Esophagus squamous epithelium (tissue), 5 donors: ENCODE data around the gene KIF18B. TPM values are rescaled to one million over a fixed set of nuclear protein-coding genes. Genes with fewer than 3 reads are reported as not detected.
"Not testable (repeated sequence)": the region's sequence is repeated elsewhere in the genome, so short reads cannot be mapped to it uniquely, and the experiment has no call there.

Experiments
- DNase-seq: peaks from one replicate; lab custom pipeline; 2025; lab: John Stamatoyannopoulos, UW
- H3K27ac ChIP-seq, 4 donors: fragments of 200-600 bp; sonication (generic); one replicate each; pipeline ENCODE4 v1.5.1; 2016 to 2019; ENCODE audit warnings: mild to moderate bottlenecking in 1 of 4
- H3K27me3 ChIP-seq, 4 donors: fragments of 200-600 bp; sonication (generic); 1 replicate in 3 of 4; 2 replicates in 1 of 4; pipeline versions ENCODE4 v1.5.1 to v1.6.0; 2017 to 2021; ENCODE audit warnings: antibody characterized with exemption in 1 of 4
- H3K36me3 ChIP-seq, 3 donors: fragments of 200-600 bp; sonication (generic); one replicate each; pipeline ENCODE4 v1.5.1; 2016 to 2019
- H3K4me1 ChIP-seq, 3 donors: fragments of 200-600 bp; sonication (generic); one replicate each; pipeline ENCODE4 v1.5.1; 2017 to 2019
- H3K4me3 ChIP-seq, 4 donors: fragments of 200-600 bp; sonication (generic); 1 replicate in 3 of 4; 2 replicates in 1 of 4; pipeline ENCODE4 v1.5.1; 2016 to 2019; ENCODE audit warnings: mild to moderate bottlenecking in 2 of 4, moderate library complexity in 1 of 4
- H3K9me3 ChIP-seq, 3 donors: fragments of 200-600 bp; sonication (generic); one replicate each; pipeline ENCODE4 v1.5.1; 2016 to 2019
- CTCF ChIP-seq, 6 experiments: fragments of 450-650 bp in 4 of 6; fragments of 200-600 bp in 2 of 6; sonication (generic) in 2 of 6; IDR thresholded peaks; one replicate each; pipeline ENCODE4 v1.5.1; 2016 to 2019; ENCODE audit warnings: antibody characterized with exemption in 6 of 6, mild to moderate bottlenecking in 4 of 6, moderate library complexity in 4 of 6
- POLR2A ChIP-seq, 4 donors: fragments of 450-650 bp; IDR thresholded peaks; one replicate each; pipeline ENCODE4 v1.6.1; 2017; ENCODE audit warnings: antibody characterized with exemption in 4 of 4, mild to moderate bottlenecking in 4 of 4, moderate library complexity in 3 of 4
- WGBS, 2 donors: methylation state at CpG; one replicate each; pipeline ENCODE4 v1.1.5; 2018; 5-methylcytosine and 5-hydroxymethylcytosine counted together
- intact Hi-C: fragments of 100-400 bp; cut with DNase I; formaldehyde crosslinking; loops from one replicate; pipeline ENCODE4 v1.15.0; 2022
- total RNA-seq, 4 donors: library from RNA; depleted of rRNA; stranded (reverse); fragments of >200 nt; gene quantifications; one replicate each; pipeline ENCODE4 v1.1.0, GENCODE V29; 2016
- donor health status: DM: yes; HTN: yes; CAD: no.

KIF18B gene
- total RNA-seq, 4 donors from 2014 or later = 3.3 to 11.1 (median 4.8) TPM

GRCh38 chr17:44948315-44948795 is 782 bp upstream of the KIF18B start:
- no peak for DNase-seq
- 73 to 100% methylated on average over 1 to 6 of the region's 7 CpGs for WGBS, 2 donors
- intact Hi-C loops = no loop called here

GRCh38 chr17:44945652-44946051 is 1.9 kb downstream of the KIF18B start:
- H3K4me3 ChIP-seq, H3K9me3 ChIP-seq, intact Hi-C loops, H3K27me3 ChIP-seq, H3K27ac ChIP-seq, DNase-seq, H3K36me3 ChIP-seq: not testable (repeated sequence)
- 80 to 93% methylated on average over 3 to 9 of the region's 10 CpGs for WGBS, 2 donors
- H3K4me1 ChIP-seq = peaks cover 8 to 35% (median 11%) of the 10 kb centered on the region in 3 donors

More at GRCh38 chr17:44948315-44948795, 782 bp upstream of the KIF18B start:
- Histone ChIP-seq H3K4me1 (peaks cover 8 to 21% (median 11%) of the 10 kb centered on the region in 3 donors), H3K4me3 (peak overlapping the region; percentile 42 to 79 (median 66)), H3K9me3 (no peaks in the 10 kb centered on the region), H3K36me3 (no peaks in the 10 kb centered on the region), H3K27ac (peak overlapping the region in 3 of 4 donors; percentile 56 to 73 (median 62)), H3K27me3 (no peaks in the 10 kb centered on the region)
- TF ChIP-seq POLR2A (IDR thresholded peaks at IDR 0.05) (no peak), CTCF (IDR thresholded peaks at IDR 0.05) (no peak)

GRCh38 chr17:44942456-44942855 is 5.1 kb downstream of the KIF18B start:
- Histone ChIP-seq H3K4me1 (peaks cover 4 to 27% (median 5%) of the 10 kb centered on the region in 3 donors), H3K27ac (no peak overlapping the region), H3K27me3 (no peaks in the 10 kb centered on the region), H3K4me3 (no peak overlapping the region), H3K9me3 (peaks cover 0 to 6% (median 0%) of the 10 kb centered on the region in 3 donors), H3K36me3 (no peaks in the 10 kb centered on the region)
- DNase-seq = no peak
- WGBS, 2 donors = 65 to 75% methylated on average over 4 of the region's 4 CpGs
- intact Hi-C loops = no loop called here
- no peak for TF ChIP-seq POLR2A (IDR thresholded peaks at IDR 0.05)

DNA sequence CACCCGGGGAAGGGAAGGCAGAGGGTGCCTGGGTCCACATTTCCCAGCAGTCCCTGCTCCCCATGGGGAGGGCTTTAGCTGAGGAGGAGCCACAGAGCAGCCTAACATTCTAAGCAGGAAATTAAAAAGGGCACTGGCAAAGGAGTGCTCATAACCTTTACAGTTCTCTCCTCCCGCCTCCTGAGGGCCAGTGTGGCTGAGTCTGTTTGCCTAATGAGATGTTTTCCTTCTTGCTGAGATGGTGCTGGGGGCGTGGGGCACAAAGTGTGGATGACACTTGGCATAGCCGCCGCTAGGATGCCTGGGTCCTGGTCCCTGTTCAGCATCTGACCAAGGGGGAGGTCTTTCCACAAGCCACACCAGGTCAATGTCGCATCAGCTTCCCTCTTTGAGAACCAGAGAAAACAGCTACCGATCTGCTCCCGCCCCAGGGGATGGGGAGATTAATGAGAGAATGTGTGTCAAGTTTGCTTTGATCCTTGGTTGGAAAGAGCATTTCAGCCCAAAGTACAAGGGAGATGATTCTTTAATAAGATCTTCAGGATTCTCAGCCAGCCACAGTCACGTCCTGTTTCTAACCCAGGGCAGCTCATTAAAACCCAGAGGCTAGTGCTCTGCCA is 5.8 kb downstream of the KIF18B start:
- Histone ChIP-seq H3K4me3 (no peak overlapping the region), H3K4me1 (peaks cover 0 to 20% (median 0%) of the 10 kb centered on the region in 3 donors), H3K36me3 (no peaks in the 10 kb centered on the region), H3K9me3 (peaks cover 0 to 6% (median 0%) of the 10 kb centered on the region in 3 donors), H3K27ac (no peak overlapping the region), H3K27me3 (no peaks in the 10 kb centered on the region)
- DNase-seq = no peak
- TF ChIP-seq POLR2A (IDR thresholded peaks at IDR 0.05) = no peak
- TF ChIP-seq CTCF (IDR thresholded peaks at IDR 0.05) = no peak
- 56 to 72% methylated on average over 8 to 9 of the region's 9 CpGs for WGBS, 2 donors
- intact Hi-C loops = no loop called here

- no peaks in the 10 kb centered on the region for H3K27me3 ChIP-seq
- H3K4me3 ChIP-seq = no peak overlapping the region
- H3K4me1 ChIP-seq = peaks cover 0 to 14% (median 0%) of the 10 kb centered on the region in 3 donors
- intact Hi-C loops = no loop called here
- no peak for TF ChIP-seq POLR2A (IDR thresholded peaks at IDR 0.05)
- no peak for TF ChIP-seq CTCF (IDR thresholded peaks at IDR 0.05)
- 77 to 86% methylated on average over 1 of the region's 1 CpG for WGBS, 2 donors
- peaks cover 0 to 6% (median 0%) of the 10 kb centered on the region in 3 donors for H3K9me3 ChIP-seq
- H3K27ac ChIP-seq = no peak overlapping the region
- H3K36me3 ChIP-seq = peaks cover 0 to 3% (median 0%) of the 10 kb centered on the region in 3 donors
- DNase-seq = no peak
Measured at GRCh38 chr17:44940768-44941167, 6.8 kb downstream of the KIF18B start.

- H3K4me3 ChIP-seq = no peak overlapping the region
- H3K4me1 ChIP-seq = peaks cover 0 to 14% (median 0%) of the 10 kb centered on the region in 3 donors
- H3K27me3 ChIP-seq = no peaks in the 10 kb centered on the region
- WGBS, 2 donors = 49 to 60% methylated on average over 4 of the region's 4 CpGs
- TF ChIP-seq CTCF (IDR thresholded peaks at IDR 0.05) (no peak), POLR2A (IDR thresholded peaks at IDR 0.05) (no peak)
- no peak overlapping the region for H3K27ac ChIP-seq
- H3K9me3 ChIP-seq = peaks cover 0 to 6% (median 0%) of the 10 kb centered on the region in 3 donors
- peaks cover 0 to 7% (median 0%) of the 10 kb centered on the region in 3 donors for H3K36me3 ChIP-seq
- intact Hi-C loops = no loop called here
- DNase-seq = no peak
Measured at GRCh38 chr17:44940317-44940716, 7.3 kb downstream of the KIF18B start.
